H1 (cell line): ENCODE results near the gene NOL4L.

Experiments used
- CEBPB ChIP-seq: IDR thresholded peaks from 2 replicates; pipeline ENCODE4 v1.6.1; 2012; ENCODE audit warnings: low read depth, low read length
- CTCF ChIP-seq, 3 experiments: IDR thresholded peaks; 1 replicate in 2 of 3; 2 replicates in 1 of 3; pipeline versions ENCODE4 v1.5.1 to v1.6.1; 2011; ENCODE audit warnings: low read length in 3 of 3, mild to moderate bottlenecking in 3 of 3, inconsistent platforms in 2 of 3, low read depth in 1 of 3, moderate library complexity in 1 of 3; ENCODE audit not compliant: insufficient read depth in 1 of 3; ENCODE audit errors: control extremely low read depth in 1 of 3
- E2F6 ChIP-seq: IDR thresholded peaks from 2 replicates; pipeline ENCODE4 v1.6.1; 2012; ENCODE audit warnings: inconsistent platforms
- EZH2 ChIP-seq: fragments of 200-600 bp; sonication (generic); IDR thresholded peaks from 2 replicates; pipeline ENCODE4 v1.7.1; 2012; ENCODE audit warnings: low read depth, mild to moderate bottlenecking, moderate library complexity, low read length, inconsistent platforms; ENCODE audit not compliant: severe bottlenecking
- GTF2F1 ChIP-seq: IDR thresholded peaks from 2 replicates; pipeline ENCODE4 v1.6.1; 2012; ENCODE audit warnings: low read depth, low read length, improper control_type of control experiment, borderline replicate concordance
- JUND ChIP-seq: IDR thresholded peaks from 2 replicates; pipeline ENCODE4 v1.6.1; 2011; ENCODE audit warnings: mild to moderate bottlenecking, improper control_type of control experiment, low read length
- NANOG ChIP-seq: IDR thresholded peaks from 2 replicates; pipeline ENCODE4 v1.6.1; 2011; ENCODE audit warnings: low read length, low read depth, mild to moderate bottlenecking, inconsistent platforms; ENCODE audit not compliant: insufficient read depth, poor library complexity, severe bottlenecking
- POLR2A ChIP-seq, 2 experiments: IDR thresholded peaks; 1 replicate in 1 of 2; 2 replicates in 1 of 2; pipeline ENCODE4 v1.6.1; 2011; ENCODE audit warnings: low read depth in 2 of 2, low read length in 2 of 2, mild to moderate bottlenecking in 2 of 2; ENCODE audit errors: control extremely low read depth in 1 of 2
- TAF1 ChIP-seq: IDR thresholded peaks from 2 replicates; pipeline ENCODE4 v1.6.1; 2011; ENCODE audit warnings: mild to moderate bottlenecking, low read depth, low read length
- TCF12 ChIP-seq: IDR thresholded peaks from 2 replicates; pipeline ENCODE4 v1.6.1; 2011; ENCODE audit warnings: low read depth, mild to moderate bottlenecking, low read length
- TEAD4 ChIP-seq: IDR thresholded peaks from 2 replicates; pipeline ENCODE4 v1.6.1; 2012; ENCODE audit warnings: low read depth, low read length, inconsistent platforms, mixed read lengths
- ZNF274 ChIP-seq: IDR thresholded peaks from 2 replicates; pipeline ENCODE4 v1.7.0; 2012; ENCODE audit warnings: low read length, borderline replicate concordance; ENCODE audit errors: extremely low read depth

- no peak for TF ChIP-seq POLR2A (IDR thresholded peaks at IDR 0.05; ENCODE audit: control extremely low read depth in 1 of 2, low read depth in 2 of 2, low read length in 2 of 2)
- no peak for TF ChIP-seq TEAD4
- TF ChIP-seq NANOG = no peak
- TF ChIP-seq CTCF (IDR thresholded peaks at IDR 0.05; ENCODE audit: control extremely low read depth in 1 of 3, insufficient read depth in 1 of 3, low read depth in 1 of 3, low read length in 3 of 3) = no peak
- no peak for TF ChIP-seq TAF1
- no peak for TF ChIP-seq GTF2F1
- no peak for TF ChIP-seq TCF12
- TF ChIP-seq EZH2 = no peak
- no peak for TF ChIP-seq ZNF274
- no peak for TF ChIP-seq CEBPB
- TF ChIP-seq JUND = no peak
- TF ChIP-seq E2F6 = no peak
Observed at GRCh38 chr20:32564440-32564839, 20.7 kb downstream of the NOL4L start.
